ENCODE measurements around the gene ZNF30. TPM values are rescaled to one million over a fixed set of nuclear protein-coding genes. Genes with fewer than 3 reads are reported as not detected.

The ZNF30 gene
- total and polyA plus RNA-seq, 2 experiments from 2014 or later, result 4.1 to 18.7 TPM

GRCh38 chr19:34983786-34984185 is 57.1 kb downstream of the ZNF30 start:
- peaks cover 14% of the 10 kb centered on the region; the same call in 2 of the 3 replicates for H3K9me3 Mint-ChIP-seq
- Histone ChIP-seq H3K27ac (ENCODE audit: low read depth) (no peak overlapping the region), H2AFZ (no peak overlapping the region), H3K4me1 (ENCODE audit: insufficient read depth) (peaks cover 11% of the 10 kb centered on the region), H3K27me3 (ENCODE audit: insufficient read depth) (no peaks in the 10 kb centered on the region), H3K36me3 (ENCODE audit: insufficient read depth) (0 out of 2 replicates have a peak, but pooled peaks cover 3% of the 10 kb centered on the region), H3K9me2 (ENCODE audit: insufficient read depth) (no peaks in the 10 kb centered on the region), H3K79me2 (replicated peaks; ENCODE audit: insufficient read depth) (no peaks in the 10 kb centered on the region), H3F3A (replicated peaks; ENCODE audit: low read depth) (no peaks in the 10 kb centered on the region), H4K20me1 (replicated peaks; ENCODE audit: insufficient read depth) (no peaks in the 10 kb centered on the region), H3K4me2 (no peak overlapping the region), H3K4me3 (no peak overlapping the region)
- ATAC-seq (no peak), DNase-seq (ENCODE audit: low spot score) (no peak)
- peaks cover 14% of the 10 kb centered on the region for H3K4me1 Mint-ChIP-seq
- peaks cover 2% of the 10 kb centered on the region for H3K27me3 Mint-ChIP-seq (ENCODE audit: insufficient read depth, low read depth, poor library complexity)
- H3K36me3 Mint-ChIP-seq (ENCODE audit: low read depth), result peaks cover 7% of the 10 kb centered on the region
- no peak for TF ChIP-seq JUNB (IDR thresholded peaks at IDR 0.05; ENCODE audit: unreplicated experiment)
- TF ChIP-seq, protein P1, sequence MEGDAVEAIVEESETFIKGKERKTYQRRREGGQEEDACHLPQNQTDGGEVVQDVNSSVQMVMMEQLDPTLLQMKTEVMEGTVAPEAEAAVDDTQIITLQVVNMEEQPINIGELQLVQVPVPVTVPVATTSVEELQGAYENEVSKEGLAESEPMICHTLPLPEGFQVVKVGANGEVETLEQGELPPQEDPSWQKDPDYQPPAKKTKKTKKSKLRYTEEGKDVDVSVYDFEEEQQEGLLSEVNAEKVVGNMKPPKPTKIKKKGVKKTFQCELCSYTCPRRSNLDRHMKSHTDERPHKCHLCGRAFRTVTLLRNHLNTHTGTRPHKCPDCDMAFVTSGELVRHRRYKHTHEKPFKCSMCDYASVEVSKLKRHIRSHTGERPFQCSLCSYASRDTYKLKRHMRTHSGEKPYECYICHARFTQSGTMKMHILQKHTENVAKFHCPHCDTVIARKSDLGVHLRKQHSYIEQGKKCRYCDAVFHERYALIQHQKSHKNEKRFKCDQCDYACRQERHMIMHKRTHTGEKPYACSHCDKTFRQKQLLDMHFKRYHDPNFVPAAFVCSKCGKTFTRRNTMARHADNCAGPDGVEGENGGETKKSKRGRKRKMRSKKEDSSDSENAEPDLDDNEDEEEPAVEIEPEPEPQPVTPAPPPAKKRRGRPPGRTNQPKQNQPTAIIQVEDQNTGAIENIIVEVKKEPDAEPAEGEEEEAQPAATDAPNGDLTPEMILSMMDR (conservative IDR thresholded peaks at IDR 0.05; ENCODE audit: low read depth in 2 of 2), result no peak
- no peak for TF ChIP-seq STAT1 (IDR thresholded peaks at IDR 0.05; ENCODE audit: unreplicated experiment)
- TF ChIP-seq, protein P2, sequence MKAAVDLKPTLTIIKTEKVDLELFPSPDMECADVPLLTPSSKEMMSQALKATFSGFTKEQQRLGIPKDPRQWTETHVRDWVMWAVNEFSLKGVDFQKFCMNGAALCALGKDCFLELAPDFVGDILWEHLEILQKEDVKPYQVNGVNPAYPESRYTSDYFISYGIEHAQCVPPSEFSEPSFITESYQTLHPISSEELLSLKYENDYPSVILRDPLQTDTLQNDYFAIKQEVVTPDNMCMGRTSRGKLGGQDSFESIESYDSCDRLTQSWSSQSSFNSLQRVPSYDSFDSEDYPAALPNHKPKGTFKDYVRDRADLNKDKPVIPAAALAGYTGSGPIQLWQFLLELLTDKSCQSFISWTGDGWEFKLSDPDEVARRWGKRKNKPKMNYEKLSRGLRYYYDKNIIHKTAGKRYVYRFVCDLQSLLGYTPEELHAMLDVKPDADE (IDR thresholded peaks at IDR 0.05), result no peak
- no peak for TF ChIP-seq ZNF331 (CRISPR knock-in tag; IDR thresholded peaks at IDR 0.05; ENCODE audit: low read depth)
- TF ChIP-seq EZH2phosphoT487 (IDR thresholded peaks at IDR 0.05; ENCODE audit: unreplicated experiment), result no peak
- no peak for TF ChIP-seq NANOG (IDR thresholded peaks at IDR 0.05; ENCODE audit: borderline replicate concordance)
- TF ChIP-seq EZH2 (IDR thresholded peaks at IDR 0.05; ENCODE audit: low read depth, unreplicated experiment), result no peak
- TF ChIP-seq REST (IDR thresholded peaks at IDR 0.05; ENCODE audit: unreplicated experiment), result no peak
- no peak for TF ChIP-seq POLR2AphosphoS5 (IDR thresholded peaks at IDR 0.05; ENCODE audit: low read depth)
- TF ChIP-seq CREB1 (CRISPR knock-in tag; IDR thresholded peaks at IDR 0.05; ENCODE audit: low read depth), result no peak
- no peak for TF ChIP-seq ZNF114 (CRISPR knock-in tag; IDR thresholded peaks at IDR 0.05)
- no peak for TF ChIP-seq ZNF462 (CRISPR knock-in tag; IDR thresholded peaks at IDR 0.05)
- no peak overlapping the region for H3K27ac Mint-ChIP-seq
- H3K4me3 Mint-ChIP-seq, result no peak overlapping the region
